ENCODE measurements around the gene LRRC4C.

The LRRC4C gene

GRCh38 chr11:40754297-40754696 is 705.2 kb downstream of the LRRC4C start:
- Histone ChIP-seq H3K4me2 (ENCODE audit: low read length) (no peak overlapping the region), H3K9me3 (ENCODE audit: low read length) (no peaks in the 10 kb centered on the region), H3K27ac (ENCODE audit: low read depth, low read length, poor library complexity, severe bottlenecking) (no peak overlapping the region), H3K4me3 (ENCODE audit: low read depth, low read length, poor library complexity, severe bottlenecking) (no peak overlapping the region), H3K4me1 (ENCODE audit: insufficient read depth, low read length, severe bottlenecking) (no peaks in the 10 kb centered on the region), H3K27me3 (ENCODE audit: insufficient read depth, low read length) (no peaks in the 10 kb centered on the region), H3K36me3 (ENCODE audit: insufficient read depth, low read length) (no peaks in the 10 kb centered on the region), H3K9me2 (ENCODE audit: low read depth, low read length) (no peaks in the 10 kb centered on the region), H3K9ac (ENCODE audit: low read length) (no peak overlapping the region), H4K20me1 (ENCODE audit: insufficient read depth, low read length) (no peaks in the 10 kb centered on the region), H3F3A (ENCODE audit: insufficient read depth, low read length) (no peaks in the 10 kb centered on the region), H3K79me2 (ENCODE audit: insufficient read depth, low read length) (no peaks in the 10 kb centered on the region), H2AFZ (ENCODE audit: low read length) (no peak overlapping the region)
- TF ChIP-seq EZH2 (IDR thresholded peaks at IDR 0.05; ENCODE audit: borderline replicate concordance, low read length) (no peak), CTCF (IDR thresholded peaks at IDR 0.05; ENCODE audit: low read length) (no peak)

GRCh38 chr11:40746282-40746681 is 713.2 kb downstream of the LRRC4C start:
- Histone ChIP-seq H3K4me1 (ENCODE audit: insufficient read depth, low read length, severe bottlenecking) (no peaks in the 10 kb centered on the region), H3K9me2 (ENCODE audit: low read depth, low read length) (no peaks in the 10 kb centered on the region), H3K9ac (ENCODE audit: low read length) (no peak overlapping the region), H3F3A (ENCODE audit: insufficient read depth, low read length) (no peaks in the 10 kb centered on the region), H2AFZ (ENCODE audit: low read length) (no peak overlapping the region), H3K9me3 (ENCODE audit: low read length) (no peaks in the 10 kb centered on the region), H3K27ac (ENCODE audit: low read depth, low read length, poor library complexity, severe bottlenecking) (no peak overlapping the region), H3K36me3 (ENCODE audit: insufficient read depth, low read length) (no peaks in the 10 kb centered on the region), H3K79me2 (ENCODE audit: insufficient read depth, low read length) (no peaks in the 10 kb centered on the region), H3K27me3 (ENCODE audit: insufficient read depth, low read length) (no peaks in the 10 kb centered on the region), H3K4me3 (ENCODE audit: low read depth, low read length, poor library complexity, severe bottlenecking) (no peak overlapping the region), H4K20me1 (ENCODE audit: insufficient read depth, low read length) (no peaks in the 10 kb centered on the region), H3K4me2 (ENCODE audit: low read length) (no peak overlapping the region)
- no peak for TF ChIP-seq CTCF (IDR thresholded peaks at IDR 0.05; ENCODE audit: low read length)
- no peak for TF ChIP-seq EZH2 (IDR thresholded peaks at IDR 0.05; ENCODE audit: borderline replicate concordance, low read length)

GRCh38 chr11:40732132-40732531 is 727.3 kb downstream of the LRRC4C start:
- Histone ChIP-seq H3K4me2 (ENCODE audit: low read length) (no peak overlapping the region), H3F3A (ENCODE audit: insufficient read depth, low read length) (no peaks in the 10 kb centered on the region), H3K9me2 (ENCODE audit: low read depth, low read length) (no peaks in the 10 kb centered on the region), H3K27ac (ENCODE audit: low read depth, low read length, poor library complexity, severe bottlenecking) (no peak overlapping the region), H3K9me3 (ENCODE audit: low read length) (no peaks in the 10 kb centered on the region), H3K4me3 (ENCODE audit: low read depth, low read length, poor library complexity, severe bottlenecking) (no peak overlapping the region), H3K79me2 (ENCODE audit: insufficient read depth, low read length) (no peaks in the 10 kb centered on the region), H2AFZ (ENCODE audit: low read length) (no peak overlapping the region), H4K20me1 (ENCODE audit: insufficient read depth, low read length) (no peaks in the 10 kb centered on the region), H3K4me1 (ENCODE audit: insufficient read depth, low read length, severe bottlenecking) (no peaks in the 10 kb centered on the region), H3K36me3 (ENCODE audit: insufficient read depth, low read length) (no peaks in the 10 kb centered on the region), H3K27me3 (ENCODE audit: insufficient read depth, low read length) (no peaks in the 10 kb centered on the region), H3K9ac (ENCODE audit: low read length) (no peak overlapping the region)
- no peak for TF ChIP-seq EZH2 (IDR thresholded peaks at IDR 0.05; ENCODE audit: borderline replicate concordance, low read length)
- no peak for TF ChIP-seq CTCF (IDR thresholded peaks at IDR 0.05; ENCODE audit: low read length)

Measured in OCI-LY1 (cell line).